Inflammatory macrophage treated with lipopolysaccharide for 1 hour (primary cell): Measurements from ENCODE around the gene VWCE.
"Not testable (repeated sequence)": the region's sequence is repeated elsewhere in the genome, so short reads cannot be mapped to it uniquely, and the experiment has no call there.

Experiments
- DNase-seq, 2 donors: peaks; one replicate each; pipeline ENCODE4 v3.0.0-alpha.2; 2020 to 2022

VWCE gene

DNA sequence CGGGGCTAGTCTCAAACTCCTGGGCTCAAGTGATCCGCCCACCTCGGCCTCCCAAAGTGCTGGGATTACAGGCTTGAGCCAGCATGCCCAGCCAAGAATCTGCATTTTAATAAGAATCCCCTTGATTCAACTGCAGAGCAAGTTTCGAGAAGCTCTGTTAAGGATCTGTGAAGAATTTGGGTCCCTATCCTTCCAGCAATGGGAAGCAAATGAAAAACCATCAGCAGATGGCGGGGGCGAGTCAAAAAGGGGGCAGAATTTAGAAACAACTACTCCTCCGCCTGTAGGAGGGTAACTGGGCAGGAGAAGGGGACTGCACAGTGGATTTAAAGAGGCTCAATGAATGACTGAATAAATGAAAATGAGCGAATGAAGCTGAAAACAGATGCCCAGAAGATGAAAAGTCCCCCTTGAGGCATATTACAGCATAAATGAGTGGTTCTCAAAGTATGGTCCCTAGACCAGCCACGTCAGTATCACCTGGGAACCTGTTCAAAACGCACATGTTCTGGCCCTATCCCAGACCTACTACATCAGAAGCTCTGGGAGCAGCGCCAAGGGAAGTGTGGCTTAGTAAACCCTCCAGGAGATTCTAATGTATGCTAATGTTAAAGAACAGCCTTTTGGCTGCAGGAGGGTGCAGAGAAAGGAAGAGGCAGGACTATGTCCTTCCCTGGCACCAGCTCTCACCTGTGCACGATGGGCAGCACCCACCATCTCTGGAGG is 15.0 kb downstream of the VWCE start:
- DNase-seq, result no peak

- DNase-seq, result no peak
Measured at GRCh38 chr11:61278001-61278470, 17.1 kb downstream of the VWCE start.

- DNase-seq, result no peak
Measured at GRCh38 chr11:61277186-61278000, 17.7 kb downstream of the VWCE start.

- DNase-seq, result no peak
Measured at GRCh38 chr11:61275191-61275590, 19.9 kb downstream of the VWCE start.

- no peak for DNase-seq
Measured at GRCh38 chr11:61274084-61274483, 21.0 kb downstream of the VWCE start.

DNA sequence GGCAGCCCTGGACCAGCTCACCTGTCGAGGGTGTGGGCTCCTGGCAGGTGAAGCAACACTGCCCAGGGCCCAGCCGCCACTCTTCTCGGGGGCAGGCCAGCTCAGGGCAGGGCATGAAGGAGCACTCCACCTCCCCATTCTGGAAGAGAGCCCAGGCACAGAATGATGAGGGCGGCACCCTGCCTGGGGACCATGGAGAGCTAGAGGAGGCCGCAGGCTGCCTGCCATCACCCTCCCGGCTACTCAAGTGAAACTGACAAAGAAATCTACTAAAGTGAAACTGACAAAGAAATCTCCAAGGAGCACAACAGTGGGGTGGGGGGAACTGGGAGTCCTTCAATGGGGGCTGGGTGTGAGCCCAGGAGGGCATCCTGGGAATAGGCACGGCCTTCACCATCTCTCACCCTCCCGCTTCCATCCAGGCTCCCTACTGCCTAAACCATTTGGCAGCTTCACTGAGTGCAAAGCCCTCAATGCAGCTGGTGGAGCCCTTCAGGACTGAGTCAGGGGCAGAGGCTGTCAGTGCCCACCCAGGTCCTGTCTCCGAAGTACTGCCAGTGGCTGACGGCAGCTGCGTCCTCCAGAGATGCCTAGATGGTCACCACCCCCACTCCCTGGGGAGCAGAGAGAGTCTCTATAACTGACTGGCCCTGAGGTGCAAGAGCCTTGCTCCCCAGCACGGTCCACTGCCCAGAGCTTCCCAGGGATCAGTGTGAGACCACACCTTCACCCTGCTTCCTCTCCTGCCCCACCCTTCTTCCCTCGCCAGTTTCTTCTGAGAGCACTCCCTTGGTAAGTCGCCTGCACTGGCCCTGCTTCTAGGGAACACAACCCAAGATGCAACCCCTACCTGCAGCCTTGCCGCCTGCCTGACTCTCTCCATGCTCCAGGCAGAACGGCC is 21.7 kb downstream of the VWCE start:
- no peak for DNase-seq

GRCh38 chr11:61272731-61273130 is 22.4 kb downstream of the VWCE start:
- no peak for DNase-seq

DNA sequence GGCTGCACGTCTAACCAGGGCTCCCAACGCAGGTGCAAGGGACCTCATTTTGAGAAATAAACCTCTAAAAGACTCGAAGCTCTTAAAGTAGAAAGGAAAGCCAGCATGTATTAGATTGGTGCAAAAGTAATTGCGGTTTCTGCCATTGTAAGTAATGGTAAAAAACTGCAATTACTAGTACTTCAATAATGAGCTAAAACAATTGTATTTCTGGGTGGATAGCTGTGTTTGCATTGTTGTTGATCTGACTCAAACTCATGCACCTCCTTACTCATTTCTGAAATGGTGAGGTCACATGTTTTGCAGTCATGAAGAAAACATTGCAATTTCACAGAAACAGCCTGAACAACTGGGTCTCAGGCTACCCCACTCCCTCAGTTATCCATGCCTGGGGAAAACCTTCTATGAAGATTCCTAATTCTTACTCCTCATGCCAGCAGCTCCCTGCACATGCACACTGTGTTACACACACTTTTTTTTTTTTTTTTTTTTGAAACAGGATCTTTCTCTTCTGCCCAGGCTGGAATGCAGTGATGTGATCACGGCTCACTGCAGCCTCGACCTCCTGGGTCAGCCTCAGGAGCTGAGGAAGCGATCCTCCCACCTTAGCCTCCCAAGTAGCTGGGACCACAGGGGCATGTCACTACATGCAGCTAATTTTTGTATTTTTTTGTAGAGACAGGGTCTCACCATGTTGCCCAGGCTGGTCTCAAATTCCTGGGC is 24.6 kb downstream of the VWCE start:
- peak; percentile 29 to 67 for DNase-seq

DNA sequence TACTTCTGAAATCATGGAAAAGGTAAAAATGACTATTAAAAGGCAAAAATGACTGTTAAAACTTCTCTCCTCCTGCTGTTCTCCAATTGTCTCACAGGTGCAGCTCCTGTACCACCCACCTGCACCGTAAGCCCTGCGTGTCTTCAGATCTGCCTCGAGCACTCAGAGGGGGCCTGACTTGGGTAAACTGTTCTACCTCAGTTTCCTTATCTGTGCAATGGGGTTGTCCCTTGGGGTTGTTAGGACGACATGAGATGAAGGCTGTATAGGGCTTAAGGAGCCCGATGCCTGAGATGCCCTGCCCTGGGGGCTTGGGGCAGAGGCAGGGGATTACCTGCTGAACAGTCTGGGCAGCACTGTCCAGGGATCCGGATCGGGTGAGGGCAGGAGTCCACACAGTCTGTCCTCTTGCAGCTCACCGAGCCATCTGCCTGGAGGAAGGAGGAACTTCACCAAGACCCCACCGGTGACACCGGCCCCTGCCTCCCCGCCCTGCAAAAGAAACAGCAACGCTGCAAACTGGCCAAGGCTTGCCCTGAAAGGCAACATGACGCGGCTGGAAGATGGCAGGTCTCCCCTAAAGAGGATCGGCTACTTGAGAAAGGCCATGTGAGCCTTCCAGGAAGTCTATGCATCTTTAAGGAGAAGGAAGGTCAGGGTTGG is 26.4 kb downstream of the VWCE start:
- DNase-seq, result no peak

- no peak for DNase-seq
Measured at GRCh38 chr11:61267437-61267841, 27.7 kb downstream of the VWCE start.

GRCh38 chr11:61266602-61267001 is 28.5 kb downstream of the VWCE start:
- DNase-seq, result no peak

- DNase-seq, result no peak
Measured at GRCh38 chr11:61265357-61265756, 29.8 kb downstream of the VWCE start.

- no peak for DNase-seq
Measured at GRCh38 chr11:61264795-61265194, 30.3 kb downstream of the VWCE start.

DNA sequence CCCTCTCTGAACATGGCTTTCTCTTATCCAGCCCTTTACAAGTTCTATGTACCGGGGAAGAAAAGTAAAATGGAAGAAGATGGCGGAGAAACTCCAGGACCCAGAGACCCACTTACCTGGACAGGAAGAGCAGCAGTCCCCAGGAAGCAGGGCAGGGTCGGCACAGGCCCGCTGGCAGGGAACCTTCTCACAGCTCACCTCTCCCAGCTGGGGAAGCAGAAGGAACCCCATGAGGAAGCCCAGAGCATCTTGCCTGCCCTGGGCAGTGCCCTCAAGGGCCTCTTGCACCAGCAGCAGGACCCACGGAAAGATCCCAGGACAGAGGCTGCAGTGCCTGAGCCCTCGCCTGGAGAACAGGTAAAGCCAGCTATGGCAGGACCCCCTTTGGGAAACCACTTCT is 30.7 kb downstream of the VWCE start:
- no peak for DNase-seq

DNA sequence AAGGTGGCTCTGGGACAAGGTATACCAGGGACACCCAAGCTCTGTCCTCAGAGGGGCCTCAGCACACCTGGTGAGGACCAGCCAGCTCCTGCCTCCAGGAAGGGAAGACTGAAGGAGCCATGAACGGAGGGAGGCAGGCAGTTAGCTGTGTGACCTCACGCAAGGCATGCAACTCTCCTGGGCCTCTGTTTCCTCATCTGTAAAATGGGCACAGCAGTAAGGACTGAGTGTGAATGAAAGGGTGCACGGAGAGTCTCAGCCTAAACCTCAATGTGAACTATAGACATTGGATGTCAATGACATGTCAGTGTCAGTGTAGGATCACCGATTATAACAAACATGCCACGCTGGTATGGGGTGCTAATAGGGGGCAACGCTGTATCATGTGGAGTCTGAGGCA is 35.8 kb downstream of the VWCE start:
- DNase-seq, result no peak

- no peak for DNase-seq
Measured at GRCh38 chr11:61258546-61258945, 36.6 kb downstream of the VWCE start.

GRCh38 chr11:61256710-61257482 is 38.2 kb downstream of the VWCE start:
- DNase-seq, result peak; percentile 55 to 77

- peak; percentile 53 to 81 for DNase-seq
Measured at GRCh38 chr11:61254403-61255025, 40.6 kb downstream of the VWCE start.

- DNase-seq, result not testable (repeated sequence)
Measured at GRCh38 chr11:61252332-61252731, 42.8 kb downstream of the VWCE start.
